Tibial nerve (tissue), 4 donors: Measurements from ENCODE around the gene GMDS. TPM values are rescaled to one million over a fixed set of nuclear protein-coding genes. Genes with fewer than 3 reads are reported as not detected.
A peak's percentile ranks its signal among the peaks of the same experiment; 100 is the strongest.

ENCODE experiments used
- DNase-seq, 2 donors: peaks; one replicate each; pipeline ENCODE4 v3.0.0-alpha.2; 2019; ENCODE audit warnings: low spot score in 2 of 2
- H3K27ac ChIP-seq, 4 donors: fragments of 200-600 bp; sonication (generic) in 3 of 4; one replicate each; pipeline ENCODE4 v1.5.1; 2017 to 2019; ENCODE audit warnings: mild to moderate bottlenecking in 1 of 4
- H3K27me3 ChIP-seq, 2 donors: fragments of 200-600 bp; sonication (generic) in 1 of 2; one replicate each; pipeline versions ENCODE4 v1.5.1 to v1.6.0; 2017 to 2019
- H3K36me3 ChIP-seq, 3 donors: fragments of 200-600 bp; sonication (generic); one replicate each; pipeline ENCODE4 v1.5.1; 2018 to 2019
- H3K4me1 ChIP-seq, 4 donors: fragments of 200-600 bp; sonication (generic) in 3 of 4; one replicate each; pipeline ENCODE4 v1.5.1; 2017 to 2019
- H3K4me3 ChIP-seq, 4 donors: fragments of 200-600 bp; sonication (generic) in 3 of 4; one replicate each; pipeline ENCODE4 v1.5.1; 2017 to 2019; ENCODE audit warnings: mild to moderate bottlenecking in 1 of 4, moderate library complexity in 1 of 4
- H3K9me3 ChIP-seq, 4 donors: fragments of 200-600 bp; sonication (generic) in 3 of 4; one replicate each; pipeline ENCODE4 v1.5.1; 2017 to 2019
- CTCF ChIP-seq, 5 experiments: fragments of 200-600 bp in 3 of 5; fragments of 450-650 bp in 2 of 5; sonication (generic) in 3 of 5; IDR thresholded peaks; one replicate each; pipeline ENCODE4 v1.5.1; 2016 to 2019; ENCODE audit warnings: antibody characterized with exemption in 5 of 5, mild to moderate bottlenecking in 3 of 5, moderate library complexity in 2 of 5
- EP300 ChIP-seq, 2 donors: sonication (generic); formaldehyde crosslinking; IDR thresholded peaks; one replicate each; pipeline ENCODE4 v1.6.1; 2017; ENCODE audit warnings: antibody characterized with exemption in 2 of 2, mild to moderate bottlenecking in 1 of 2
- POLR2A ChIP-seq, 2 donors: fragments of 450-650 bp; IDR thresholded peaks; one replicate each; pipeline ENCODE4 v1.6.1; 2017; ENCODE audit warnings: antibody characterized with exemption in 2 of 2, mild to moderate bottlenecking in 2 of 2, moderate library complexity in 2 of 2
- whole genome bisulfite sequencing, 2 donors: methylation state at CpG; one replicate each; pipeline ENCODE4 v1.1.5; 2018; 5-methylcytosine and 5-hydroxymethylcytosine counted together
- total RNA-seq, 4 donors: library from RNA; depleted of rRNA; stranded (reverse); fragments of >200 nt; gene quantifications; one replicate each; pipeline ENCODE4 v1.1.0, GENCODE V29; 2016

The GMDS gene
- total RNA-seq, 4 donors from 2014 or later = 14.9 to 46.5 (median 32.8) TPM

GRCh38 chr6:1855890-1856289 lies 389.5 kb downstream of the GMDS start:
- Histone ChIP-seq H3K27me3 (no peaks in the 10 kb centered on the region), H3K27ac (no peak overlapping the region), H3K4me3 (no peak overlapping the region), H3K36me3 (no peaks in the 10 kb centered on the region), H3K4me1 (peaks cover 0 to 20% (median 0%) of the 10 kb centered on the region in 4 donors), H3K9me3 (no peaks in the 10 kb centered on the region)
- DNase-seq = no peak
- WGBS, 2 donors = 66 to 75% methylated on average over 4 of the region's 4 CpGs
- TF ChIP-seq POLR2A (IDR thresholded peaks at IDR 0.05) = no peak
- TF ChIP-seq CTCF (IDR thresholded peaks at IDR 0.05) = no peak
- TF ChIP-seq EP300 (IDR thresholded peaks at IDR 0.05) = no peak

GRCh38 chr6:1854296-1854695 lies 391.1 kb downstream of the GMDS start:
- 98 to 99% methylated on average over 2 of the region's 2 CpGs for WGBS, 2 donors
- peaks cover 0 to 31% (median 0%) of the 10 kb centered on the region in 4 donors for H3K4me1 ChIP-seq
- H3K27me3 ChIP-seq = no peaks in the 10 kb centered on the region
- no peak for DNase-seq
- no peak for TF ChIP-seq POLR2A (IDR thresholded peaks at IDR 0.05)
- no peak for TF ChIP-seq CTCF (IDR thresholded peaks at IDR 0.05)
- TF ChIP-seq EP300 (IDR thresholded peaks at IDR 0.05) = no peak
- H3K4me3 ChIP-seq = no peak overlapping the region
- no peak overlapping the region for H3K27ac ChIP-seq
- H3K9me3 ChIP-seq = no peaks in the 10 kb centered on the region
- no peaks in the 10 kb centered on the region for H3K36me3 ChIP-seq

- no peak overlapping the region for H3K4me3 ChIP-seq
- DNase-seq = no peak
- no peaks in the 10 kb centered on the region for H3K9me3 ChIP-seq
- H3K36me3 ChIP-seq = no peaks in the 10 kb centered on the region
- WGBS, 2 donors = 39 to 48% methylated on average over 1 of the region's 1 CpG
- no peak overlapping the region for H3K27ac ChIP-seq
- H3K27me3 ChIP-seq = no peaks in the 10 kb centered on the region
- peaks cover 0 to 31% (median 0%) of the 10 kb centered on the region in 4 donors for H3K4me1 ChIP-seq
- TF ChIP-seq POLR2A (IDR thresholded peaks at IDR 0.05) (no peak), EP300 (IDR thresholded peaks at IDR 0.05) (no peak), CTCF (IDR thresholded peaks at IDR 0.05) (no peak)
These were observed 391.6 kb downstream of the GMDS start for GRCh38 chr6:1853761-1854160.

GRCh38 chr6:1851681-1852456 lies 393.5 kb downstream of the GMDS start:
- Histone ChIP-seq H3K9me3 (no peaks in the 10 kb centered on the region), H3K27ac (no peak overlapping the region), H3K27me3 (no peaks in the 10 kb centered on the region), H3K4me3 (no peak overlapping the region), H3K36me3 (no peaks in the 10 kb centered on the region), H3K4me1 (peaks cover 0 to 19% (median 0%) of the 10 kb centered on the region in 4 donors)
- TF ChIP-seq CTCF (IDR thresholded peaks at IDR 0.05) (no peak), POLR2A (IDR thresholded peaks at IDR 0.05) (no peak), EP300 (IDR thresholded peaks at IDR 0.05) (no peak)
- WGBS, 2 donors = 88 to 90% methylated on average over 13 of the region's 13 CpGs
- DNase-seq = no peak

GRCh38 chr6:1850840-1851157 lies 394.6 kb downstream of the GMDS start:
- H3K9me3 ChIP-seq = no peaks in the 10 kb centered on the region
- TF ChIP-seq POLR2A (IDR thresholded peaks at IDR 0.05) = no peak
- TF ChIP-seq CTCF (IDR thresholded peaks at IDR 0.05) = no peak
- TF ChIP-seq EP300 (IDR thresholded peaks at IDR 0.05) = no peak
- WGBS, 2 donors = 63 to 64% methylated on average over 7 of the region's 7 CpGs

More at GRCh38 chr6:1850840-1851157, 394.6 kb downstream of the GMDS start:
- Histone ChIP-seq H3K27ac (peak overlapping the region in 1 of 4 donors; percentile 2), H3K27me3 (no peaks in the 10 kb centered on the region), H3K4me1 (peaks cover 0 to 13% (median 0%) of the 10 kb centered on the region in 4 donors), H3K36me3 (no peaks in the 10 kb centered on the region), H3K4me3 (no peak overlapping the region)
- DNase-seq = no peak
